K562 (cell line): ENCODE measurements around the gene SLC19A1. TPM values are rescaled to one million over a fixed set of nuclear protein-coding genes. Genes with fewer than 3 reads are reported as not detected.

Experiments used
- CTBP1 ChIP-seq: fragments of 450-650 bp; IDR thresholded peaks from 2 replicates; pipeline ENCODE4 v1.6.1; 2016; ENCODE audit warnings: borderline replicate concordance
- DEAF1 ChIP-seq: fragments of 450-650 bp; formaldehyde crosslinking; IDR thresholded peaks from 2 replicates; pipeline ENCODE4 v1.4.0; 2020; ENCODE audit warnings: mild to moderate bottlenecking, moderate library complexity
- DIDO1 ChIP-seq: fragments of 450-650 bp; IDR thresholded peaks from 2 replicates; pipeline ENCODE4 v1.6.1; 2016; ENCODE audit warnings: low read depth, missing biosample characterization, missing genetic modification characterization
- ETV5 ChIP-seq: sonication (generic); formaldehyde crosslinking; IDR thresholded peaks from 2 replicates; pipeline ENCODE4 v1.4.0; 2020; ENCODE audit warnings: low read depth, mild to moderate bottlenecking, missing genetic modification reagents
- FOXJ2 ChIP-seq: fragments of 200-800 bp; sonication (Bioruptor generic); IDR thresholded peaks from 2 replicates; pipeline ENCODE4 v1.6.1; 2016; ENCODE audit warnings: missing genetic modification characterization, missing compliant biosample characterization
- HCFC1 ChIP-seq: IDR thresholded peaks from 2 replicates; pipeline ENCODE4 v1.6.1; 2012; ENCODE audit warnings: low read depth, low read length, improper control_type of control experiment
- HDAC6 ChIP-seq: IDR thresholded peaks from 2 replicates; pipeline ENCODE4 v1.6.1; 2012; ENCODE audit warnings: low read depth, mild to moderate bottlenecking, control low read depth, inconsistent platforms, low read length, moderate library complexity
- HDAC8 ChIP-seq: fragments of 450-650 bp; IDR thresholded peaks from 2 replicates; pipeline ENCODE4 v1.6.1; 2016; ENCODE audit warnings: mild to moderate bottlenecking, missing genetic modification characterization, moderate library complexity, missing compliant biosample characterization
- HNRNPH1 ChIP-seq: fragments of 200-400 bp; formaldehyde crosslinking; optimal IDR thresholded peaks from 2 replicates; pipeline ENCODE3; 2017; ENCODE audit warnings: low read depth, mild to moderate bottlenecking, low read length, moderate library complexity
- HNRNPUL1 ChIP-seq: fragments of 200-400 bp; formaldehyde crosslinking; IDR thresholded peaks from 2 replicates; pipeline ENCODE4 v1.6.1; 2017; ENCODE audit warnings: low read length
- MTA3 ChIP-seq: fragments of 450-650 bp; formaldehyde crosslinking; IDR thresholded peaks from 2 replicates; pipeline ENCODE4 v1.6.1; 2017; ENCODE audit warnings: mild to moderate bottlenecking, borderline replicate concordance
- NBN ChIP-seq: fragments of 450-650 bp; IDR thresholded peaks from 2 replicates; pipeline ENCODE4 v1.6.1; 2016; ENCODE audit warnings: low read depth, mild to moderate bottlenecking
- NCOR1 ChIP-seq: fragments of 450-650 bp; IDR thresholded peaks from 2 replicates; pipeline ENCODE4 v1.6.1; 2016; ENCODE audit warnings: mild to moderate bottlenecking, moderate library complexity
- NFE2 ChIP-seq: IDR thresholded peaks from 2 replicates; pipeline ENCODE4 v1.6.1; 2014; ENCODE audit warnings: antibody characterized with exemption, low read depth
- PRMT5 ChIP-seq: sonication (generic); formaldehyde crosslinking; IDR thresholded peaks from 2 replicates; pipeline ENCODE4 v1.5.0; 2020; ENCODE audit warnings: missing genetic modification reagents
- RBM22 ChIP-seq: fragments of 200-400 bp; formaldehyde crosslinking; IDR thresholded peaks from 2 replicates; pipeline ENCODE4 v1.6.1; 2018; ENCODE audit warnings: low read length, low read depth; ENCODE audit not compliant: poor library complexity, severe bottlenecking
- SNIP1 ChIP-seq: fragments of 450-650 bp; IDR thresholded peaks from 2 replicates; pipeline ENCODE4 v1.7.1; 2017; ENCODE audit warnings: low read depth, mild to moderate bottlenecking
- SREBF1 ChIP-seq: fragments of 150-350 bp; IDR thresholded peaks from 2 replicates; pipeline ENCODE4 v1.6.1; 2014; ENCODE audit warnings: antibody characterized with exemption, low read depth, low read length, borderline replicate concordance
- TAF1 ChIP-seq: IDR thresholded peaks from 2 replicates; pipeline ENCODE4 v1.6.1; 2011; ENCODE audit warnings: mild to moderate bottlenecking, low read length, moderate library complexity; ENCODE audit not compliant: insufficient read depth, control insufficient read depth, severe bottlenecking; ENCODE audit errors: extremely low read depth
- ZC3H11A ChIP-seq: IDR thresholded peaks from 2 replicates; pipeline ENCODE4 v1.6.1; 2012; ENCODE audit warnings: low read depth, low read length, improper control_type of control experiment
- ZFPM2 ChIP-seq: fragments of 250-450 bp; sonication (Bioruptor Pico); IDR thresholded peaks from 2 replicates; pipeline ENCODE4 v1.5.1; 2022; ENCODE audit warnings: mild to moderate bottlenecking
- ZNF316 ChIP-seq: fragments of 450-650 bp; IDR thresholded peaks from 2 replicates; pipeline ENCODE4 v1.6.1; 2016
- ZNF584 ChIP-seq: fragments of 200-800 bp; sonication (Bioruptor generic); IDR thresholded peaks from 2 replicates; pipeline ENCODE4 v1.6.1; 2016; ENCODE audit warnings: low read depth, mild to moderate bottlenecking, missing genetic modification characterization, missing compliant biosample characterization
- ZNF79 ChIP-seq: fragments of 250-450 bp; sonication (Bioruptor Pico); IDR thresholded peaks from 2 replicates; pipeline ENCODE4 v1.4.0; 2020; ENCODE audit warnings: low read depth, mild to moderate bottlenecking, moderate library complexity
- polyA plus RNA-seq, 8 experiments: library from polyadenylated mRNA; depleted of rRNA in 4 of 8; stranded (reverse) in 5 of 8; unstranded in 3 of 8; fragments of >200 nt; fragmentation: Nextera tagmentation in 2 of 8; fragmentation: Illumina TruSeq in 1 of 8; extraction: Ambion mirVana in 2 of 8; extraction: Trizol in 1 of 8; gene quantifications; 2 replicates each; pipeline versions ENCODE4 v1.2.1 to v1.2.3, GENCODE V29; 2011 to 2014; ENCODE audit warnings: inconsistent platforms in 1 of 8, missing spikeins in 1 of 8
- total RNA-seq, 7 experiments: library from RNA; depleted of rRNA in 6 of 7; stranded (reverse); fragments of >200 nt in 6 of 7; fragmentation: Illumina TruSeq in 2 of 7; extraction: Trizol in 2 of 7; gene quantifications; 2 replicates each; pipeline versions ENCODE4 v1.2.1 to v1.2.3, GENCODE V29; 2011 to 2021; ENCODE audit warnings: low replicate concordance in 1 of 7
- TF ChIP-seq, protein P1 (sequence below): sonication (generic); formaldehyde crosslinking; IDR thresholded peaks from 2 replicates; pipeline ENCODE4 v1.8.1; 2022; ENCODE audit warnings: missing genetic modification reagents
- TF ChIP-seq, protein P2 (sequence below): fragments of 250-450 bp; sonication (Bioruptor Pico); IDR thresholded peaks from 2 replicates; pipeline ENCODE4 v1.9.0; 2021; ENCODE audit warnings: mild to moderate bottlenecking
- TF ChIP-seq, protein P3 (sequence below): fragments of 250-450 bp; sonication (Bioruptor Pico); IDR thresholded peaks from 2 replicates; pipeline ENCODE4 v1.5.0; 2022; ENCODE audit warnings: mild to moderate bottlenecking

Gene SLC19A1
- total and polyA plus RNA-seq, 9 of the 15 experiments (the other 6 are each of a cell fraction or from before 2014, with no cell fraction given), result 0.65 to 88.7 (median 12.0) TPM

GRCh38 chr21:45591619-45592207 lies 49.5 kb upstream of the SLC19A1 start (continued):
- no peak for TF ChIP-seq DEAF1
- no peak for TF ChIP-seq DIDO1 (tag)
- TF ChIP-seq ETV5 (CRISPR knock-in tag), result no peak
- TF ChIP-seq ZC3H11A, result no peak
- TF ChIP-seq NCOR1, result no peak
- TF ChIP-seq HDAC6, result peak; percentile 26; the same call in 1 of the 2 replicates
- TF ChIP-seq, protein P1, sequence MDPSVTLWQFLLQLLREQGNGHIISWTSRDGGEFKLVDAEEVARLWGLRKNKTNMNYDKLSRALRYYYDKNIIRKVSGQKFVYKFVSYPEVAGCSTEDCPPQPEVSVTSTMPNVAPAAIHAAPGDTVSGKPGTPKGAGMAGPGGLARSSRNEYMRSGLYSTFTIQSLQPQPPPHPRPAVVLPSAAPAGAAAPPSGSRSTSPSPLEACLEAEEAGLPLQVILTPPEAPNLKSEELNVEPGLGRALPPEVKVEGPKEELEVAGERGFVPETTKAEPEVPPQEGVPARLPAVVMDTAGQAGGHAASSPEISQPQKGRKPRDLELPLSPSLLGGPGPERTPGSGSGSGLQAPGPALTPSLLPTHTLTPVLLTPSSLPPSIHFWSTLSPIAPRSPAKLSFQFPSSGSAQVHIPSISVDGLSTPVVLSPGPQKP, result no peak
- no peak for TF ChIP-seq ZNF316
- no peak for TF ChIP-seq SREBF1
- TF ChIP-seq FOXJ2 (tag), result no peak
- TF ChIP-seq, protein P2, sequence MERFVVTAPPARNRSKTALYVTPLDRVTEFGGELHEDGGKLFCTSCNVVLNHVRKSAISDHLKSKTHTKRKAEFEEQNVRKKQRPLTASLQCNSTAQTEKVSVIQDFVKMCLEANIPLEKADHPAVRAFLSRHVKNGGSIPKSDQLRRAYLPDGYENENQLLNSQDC, result no peak
- no peak for TF ChIP-seq RBM22
- TF ChIP-seq MTA3, result no peak; the same call in 1 of the 2 replicates
- TF ChIP-seq HNRNPUL1, result no peak
- TF ChIP-seq PRMT5 (CRISPR knock-in tag), result no peak
- TF ChIP-seq CTBP1, result no peak
- TF ChIP-seq NBN, result peak; percentile 17; the same call in 1 of the 2 replicates
- peak; percentile 67; the same call in 1 of the 2 replicates for TF ChIP-seq ZNF584 (CRISPR knock-in tag)
- TF ChIP-seq ZFPM2 (CRISPR knock-in tag), result no peak
- TF ChIP-seq SNIP1, result no peak
- no peak for TF ChIP-seq HCFC1
- no peak for TF ChIP-seq NFE2
- TF ChIP-seq HDAC8 (tag), result no peak
- TF ChIP-seq, protein P3, sequence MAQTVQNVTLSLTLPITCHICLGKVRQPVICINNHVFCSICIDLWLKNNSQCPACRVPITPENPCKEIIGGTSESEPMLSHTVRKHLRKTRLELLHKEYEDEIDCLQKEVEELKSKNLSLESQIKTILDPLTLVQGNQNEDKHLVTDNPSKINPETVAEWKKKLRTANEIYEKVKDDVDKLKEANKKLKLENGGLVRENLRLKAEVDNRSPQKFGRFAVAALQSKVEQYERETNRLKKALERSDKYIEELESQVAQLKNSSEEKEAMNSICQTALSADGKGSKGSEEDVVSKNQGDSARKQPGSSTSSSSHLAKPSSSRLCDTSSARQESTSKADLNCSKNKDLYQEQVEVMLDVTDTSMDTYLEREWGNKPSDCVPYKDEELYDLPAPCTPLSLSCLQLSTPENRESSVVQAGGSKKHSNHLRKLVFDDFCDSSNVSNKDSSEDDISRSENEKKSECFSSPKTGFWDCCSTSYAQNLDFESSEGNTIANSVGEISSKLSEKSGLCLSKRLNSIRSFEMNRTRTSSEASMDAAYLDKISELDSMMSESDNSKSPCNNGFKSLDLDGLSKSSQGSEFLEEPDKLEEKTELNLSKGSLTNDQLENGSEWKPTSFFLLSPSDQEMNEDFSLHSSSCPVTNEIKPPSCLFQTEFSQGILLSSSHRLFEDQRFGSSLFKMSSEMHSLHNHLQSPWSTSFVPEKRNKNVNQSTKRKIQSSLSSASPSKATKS (CRISPR knock-in tag), result no peak
- TF ChIP-seq HNRNPH1, result no peak
- no peak for TF ChIP-seq ZNF79 (CRISPR knock-in tag)
- TF ChIP-seq TAF1, result no peak
